Rectal smooth muscle tissue (tissue), 1 donor: ENCODE measurements around the gene HSD3B7.
A peak's percentile ranks its signal among the peaks of the same experiment; 100 is the strongest.

ENCODE experiments used
- H3K27ac ChIP-seq: one replicate; pipeline ENCODE4 v1.7.0; 2013; ENCODE audit warnings: low read depth, low read length, inconsistent platforms
- H3K27me3 ChIP-seq: one replicate; pipeline ENCODE4 v1.7.0; 2013; ENCODE audit warnings: low read length; ENCODE audit not compliant: control insufficient read depth, insufficient read depth
- H3K36me3 ChIP-seq: one replicate; pipeline ENCODE4 v1.7.0; 2013; ENCODE audit warnings: low read length; ENCODE audit not compliant: control insufficient read depth, insufficient read depth
- H3K4me1 ChIP-seq: one replicate; pipeline ENCODE4 v1.7.0; 2013; ENCODE audit warnings: low read length; ENCODE audit not compliant: control insufficient read depth, insufficient read depth
- H3K4me3 ChIP-seq: one replicate; pipeline ENCODE4 v1.7.0; 2013; ENCODE audit warnings: low read length
- H3K9ac ChIP-seq: one replicate; pipeline ENCODE4 v1.7.0; 2013; ENCODE audit warnings: low read length

HSD3B7 gene

DNA sequence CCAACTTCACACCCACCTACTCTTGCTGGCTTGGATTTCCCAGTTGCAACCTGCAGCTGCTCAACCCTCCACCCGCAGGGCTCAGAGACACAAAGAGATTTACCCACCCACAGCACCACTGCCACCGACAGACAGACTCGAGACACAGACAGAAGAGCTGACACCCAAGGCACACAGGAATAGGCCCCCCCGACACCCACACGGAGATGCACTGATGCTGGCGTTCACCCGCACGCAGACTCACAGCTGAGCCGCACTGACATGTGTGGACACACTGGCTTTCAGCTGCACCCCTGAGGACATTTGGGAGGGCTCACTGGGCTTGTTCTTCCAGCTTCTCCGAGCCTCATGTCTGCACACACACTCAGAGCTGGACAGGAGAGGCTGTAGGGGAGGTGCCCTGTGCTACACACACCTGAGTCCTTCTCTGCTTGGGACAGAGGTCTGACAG, 17.3 kb downstream of the HSD3B7 start:
- H3K36me3 ChIP-seq: no peaks in the 10 kb centered on the region
- no peaks in the 10 kb centered on the region for H3K4me1 ChIP-seq
- H3K4me3 ChIP-seq: no peak overlapping the region
- H3K27me3 ChIP-seq: peaks cover under 1% of the 10 kb centered on the region
- no peak overlapping the region for H3K9ac ChIP-seq
- H3K27ac ChIP-seq: no peak overlapping the region

DNA sequence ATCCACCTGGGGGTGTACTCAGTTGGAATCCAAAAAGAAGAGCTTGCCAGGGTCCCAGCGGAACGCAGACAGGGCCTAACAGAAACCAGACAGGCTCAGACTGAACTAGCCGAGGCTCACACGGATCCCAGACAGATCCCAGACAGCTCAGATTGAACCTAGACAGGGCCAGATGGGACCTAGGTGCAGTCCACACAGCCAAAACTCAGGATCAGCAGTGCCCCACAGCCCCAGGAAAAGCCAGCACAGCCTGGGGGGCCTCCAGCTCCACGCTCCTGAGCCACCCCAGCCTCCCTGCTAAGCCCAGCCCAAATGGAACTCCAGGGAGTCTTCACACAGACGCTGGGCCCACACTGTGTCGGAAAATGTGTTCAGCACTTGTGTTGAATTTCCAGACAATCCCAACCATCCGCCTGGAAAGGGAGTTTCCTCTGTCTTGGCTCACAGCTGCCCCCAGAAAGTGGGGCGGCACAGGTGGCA, 17.9 kb downstream of the HSD3B7 start:
- Histone ChIP-seq H3K4me3 (no peak overlapping the region), H3K27ac (peak overlapping the region; percentile 31), H3K9ac (no peak overlapping the region), H3K36me3 (no peaks in the 10 kb centered on the region), H3K4me1 (no peaks in the 10 kb centered on the region), H3K27me3 (peaks cover 7% of the 10 kb centered on the region)

DNA sequence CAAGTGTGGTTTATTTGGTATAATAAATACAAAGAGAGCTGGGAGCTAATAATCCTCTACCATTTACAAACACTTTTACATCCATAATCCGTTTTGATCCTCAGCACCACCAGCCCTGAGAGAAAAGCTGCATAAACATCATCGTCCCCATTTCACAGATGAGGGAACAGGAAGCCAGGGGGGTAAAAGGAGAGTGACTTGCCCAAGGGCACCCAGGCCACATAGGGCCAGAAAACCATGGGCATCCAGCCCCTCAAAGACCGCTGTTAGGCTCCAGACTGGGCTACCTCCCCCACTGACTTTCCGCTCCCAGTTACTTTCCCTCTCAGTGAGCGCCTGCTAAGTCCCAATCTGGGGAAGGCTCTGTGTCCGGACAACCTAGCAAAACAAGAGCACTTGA, 18.7 kb downstream of the HSD3B7 start:
- peaks cover 7% of the 10 kb centered on the region for H3K27me3 ChIP-seq
- H3K4me3 ChIP-seq: no peak overlapping the region
- no peak overlapping the region for H3K27ac ChIP-seq
- H3K4me1 ChIP-seq: no peaks in the 10 kb centered on the region
- no peak overlapping the region for H3K9ac ChIP-seq
- no peaks in the 10 kb centered on the region for H3K36me3 ChIP-seq

DNA sequence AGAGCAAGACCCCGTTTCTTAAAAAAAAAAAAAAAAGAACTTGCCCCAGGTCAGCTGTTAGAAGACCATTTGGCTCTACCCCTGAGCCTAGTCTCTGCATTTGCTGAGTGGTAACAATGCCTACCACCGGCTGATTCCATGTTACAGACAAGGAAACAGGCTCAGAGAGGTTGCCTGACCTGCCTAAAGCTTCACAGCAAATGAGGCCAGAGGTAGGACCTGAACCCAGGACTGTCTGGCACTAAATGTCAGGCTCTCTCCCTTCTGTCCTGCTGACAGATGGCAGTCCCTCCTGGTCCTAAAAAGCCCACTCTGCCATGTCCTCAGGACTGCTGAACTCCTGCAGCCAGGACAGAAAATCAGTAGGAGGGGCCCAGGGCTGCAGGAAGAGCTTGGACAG, 19.7 kb downstream of the HSD3B7 start:
- no peaks in the 10 kb centered on the region for H3K36me3 ChIP-seq
- no peak overlapping the region for H3K9ac ChIP-seq
- no peak overlapping the region for H3K4me3 ChIP-seq
- H3K4me1 ChIP-seq: no peaks in the 10 kb centered on the region
- peaks cover 9% of the 10 kb centered on the region for H3K27me3 ChIP-seq
- no peak overlapping the region for H3K27ac ChIP-seq

DNA sequence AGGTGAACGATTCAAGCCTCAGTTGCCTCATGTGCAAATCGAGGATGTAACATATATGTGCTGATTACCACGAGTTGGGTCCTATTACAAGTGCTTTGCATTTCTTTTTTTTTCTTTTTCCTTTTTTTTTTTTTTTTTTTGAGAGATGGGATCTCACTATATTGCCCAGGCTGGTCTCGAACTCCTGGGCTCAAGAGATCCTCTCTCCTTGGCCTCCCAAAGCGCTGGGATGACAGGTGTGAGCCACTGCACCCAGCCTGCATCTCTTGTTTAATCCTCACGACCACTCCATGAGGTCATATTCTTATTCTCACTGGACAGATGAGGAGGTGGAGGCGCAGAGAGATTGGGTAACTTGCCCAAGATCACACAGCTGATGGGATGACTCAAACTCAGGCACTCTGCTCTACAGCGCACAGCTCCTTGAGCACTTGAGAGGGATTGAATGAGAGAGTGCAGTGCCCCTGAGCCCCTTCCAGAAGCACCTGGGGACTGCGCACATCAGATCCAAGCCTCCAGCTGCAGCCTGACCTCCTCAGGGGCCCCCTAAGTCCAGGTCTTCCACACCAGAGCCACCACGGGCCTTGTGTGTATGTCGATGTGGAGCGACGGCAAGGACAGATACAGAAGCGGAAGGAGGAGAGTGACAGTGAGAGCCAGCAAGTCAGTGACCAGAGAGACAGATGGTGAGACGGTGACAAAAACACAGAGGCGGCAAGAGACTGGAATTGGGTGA, 20.5 kb downstream of the HSD3B7 start:
- no peak overlapping the region for H3K9ac ChIP-seq

DNA sequence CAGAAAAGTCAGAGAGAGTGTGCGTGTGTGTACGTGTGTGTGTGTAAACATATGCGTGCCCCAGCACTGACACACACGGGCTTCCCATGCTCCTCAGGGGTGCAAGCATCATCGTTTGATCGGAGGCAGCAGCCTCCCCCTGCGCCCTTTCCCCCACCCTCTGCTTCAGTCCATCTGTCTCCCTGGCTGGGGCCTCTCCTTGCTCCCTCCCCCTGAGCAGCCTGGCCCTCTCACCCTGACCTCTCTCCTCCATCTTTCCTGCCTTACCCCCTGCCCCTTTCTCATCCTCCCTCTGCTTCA, 21.0 kb downstream of the HSD3B7 start:
- H3K27ac ChIP-seq: no peak overlapping the region
- H3K4me1 ChIP-seq: no peaks in the 10 kb centered on the region
- H3K4me3 ChIP-seq: no peak overlapping the region
- no peaks in the 10 kb centered on the region for H3K36me3 ChIP-seq
- no peak overlapping the region for H3K9ac ChIP-seq
- peaks cover 14% of the 10 kb centered on the region for H3K27me3 ChIP-seq

More for the DNA sequence above, 20.5 kb downstream of the HSD3B7 start:
- H3K4me3 ChIP-seq: no peak overlapping the region
- H3K27ac ChIP-seq: no peak overlapping the region
- H3K4me1 ChIP-seq: no peaks in the 10 kb centered on the region
- peaks cover 12% of the 10 kb centered on the region for H3K27me3 ChIP-seq
- no peaks in the 10 kb centered on the region for H3K36me3 ChIP-seq

DNA sequence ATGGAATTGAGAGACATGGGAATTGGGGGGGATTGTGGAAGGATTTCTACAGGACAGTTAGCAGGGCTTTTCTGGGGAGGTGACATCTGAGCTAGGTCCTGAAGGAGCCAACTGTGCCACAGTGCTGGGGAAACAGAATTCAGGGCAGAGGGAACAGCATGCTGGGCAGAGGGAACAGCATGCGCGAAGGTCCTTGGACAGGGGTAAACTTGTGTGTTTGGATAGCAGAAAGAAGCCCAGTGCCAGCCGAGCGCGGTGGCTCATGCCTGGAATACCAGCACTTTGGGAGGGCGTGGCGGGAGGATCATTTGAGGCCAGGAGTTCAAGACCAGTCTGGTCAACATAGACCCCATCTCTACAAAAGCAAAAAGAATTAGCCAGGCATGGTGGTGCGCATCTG, 21.6 kb downstream of the HSD3B7 start:
- peaks cover 19% of the 10 kb centered on the region for H3K27me3 ChIP-seq

DNA sequence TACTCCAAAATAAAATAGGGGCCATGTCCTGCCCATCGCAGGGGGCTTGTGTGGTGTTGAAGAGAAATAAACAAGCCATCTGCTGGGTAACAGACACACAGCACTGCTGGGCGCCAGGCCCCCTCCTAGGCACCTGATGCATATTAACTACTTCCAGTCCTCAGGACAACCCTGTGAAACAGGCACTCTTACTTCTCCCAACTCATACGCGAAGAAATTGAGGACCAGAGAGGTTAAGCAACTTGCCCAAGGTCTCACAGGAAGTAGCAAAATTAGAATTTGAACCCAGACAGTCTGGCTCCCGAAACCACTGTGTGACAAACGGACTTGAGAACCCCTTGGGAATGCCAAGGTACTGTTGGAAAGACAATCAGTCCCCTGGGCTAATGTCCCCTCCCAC, 22.7 kb downstream of the HSD3B7 start:
- Histone ChIP-seq H3K4me3 (no peak overlapping the region), H3K27ac (no peak overlapping the region), H3K4me1 (no peaks in the 10 kb centered on the region), H3K27me3 (peaks cover 27% of the 10 kb centered on the region), H3K36me3 (no peaks in the 10 kb centered on the region), H3K9ac (no peak overlapping the region)

More for the DNA sequence above, 21.6 kb downstream of the HSD3B7 start:
- H3K27ac ChIP-seq: no peak overlapping the region
- no peak overlapping the region for H3K4me3 ChIP-seq
- no peaks in the 10 kb centered on the region for H3K36me3 ChIP-seq
- no peaks in the 10 kb centered on the region for H3K4me1 ChIP-seq
- H3K9ac ChIP-seq: no peak overlapping the region

DNA sequence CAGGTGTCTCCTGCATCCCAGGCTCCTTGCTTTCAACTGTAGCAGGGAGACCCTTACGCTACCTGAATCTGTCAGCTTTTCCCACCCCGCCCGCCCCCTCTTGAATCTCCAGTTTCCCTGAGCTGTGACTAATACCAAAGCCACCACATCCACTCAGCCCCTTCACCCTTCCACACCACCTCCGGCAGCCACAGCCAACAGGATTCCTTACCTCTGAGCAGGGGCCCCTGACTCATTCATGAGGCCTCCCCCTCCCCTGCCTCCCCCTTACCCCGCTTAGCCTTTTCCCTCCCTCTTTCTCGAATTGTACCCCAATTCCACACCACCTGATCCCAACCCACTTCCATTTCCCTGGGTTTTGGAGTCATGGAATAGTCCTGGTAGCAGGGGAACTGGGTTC, 23.1 kb downstream of the HSD3B7 start:
- H3K4me3 ChIP-seq: no peak overlapping the region
- no peak overlapping the region for H3K27ac ChIP-seq
- H3K27me3 ChIP-seq: peaks cover 27% of the 10 kb centered on the region
- no peaks in the 10 kb centered on the region for H3K4me1 ChIP-seq
- no peak overlapping the region for H3K9ac ChIP-seq
- no peaks in the 10 kb centered on the region for H3K36me3 ChIP-seq

DNA sequence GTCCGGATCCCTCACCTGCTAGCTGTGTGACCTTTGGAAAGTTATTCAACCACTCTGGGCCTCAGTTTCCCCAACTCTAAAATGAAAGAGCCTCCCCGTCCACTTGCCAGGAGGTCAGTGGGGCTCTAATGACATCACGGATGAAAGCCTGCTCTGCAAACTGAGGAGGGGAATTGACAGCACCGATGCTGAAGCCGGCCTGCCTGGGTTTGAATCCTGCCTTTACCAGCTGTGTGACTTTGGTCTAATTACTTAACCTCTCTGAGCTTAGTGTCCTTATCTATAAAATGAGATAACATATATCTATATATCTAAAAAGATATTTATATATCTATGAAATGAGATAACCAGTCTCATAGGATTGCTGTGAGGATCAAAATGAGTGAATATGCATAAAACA, 23.5 kb downstream of the HSD3B7 start:
- H3K36me3 ChIP-seq: no peaks in the 10 kb centered on the region
- H3K4me3 ChIP-seq: no peak overlapping the region
- H3K4me1 ChIP-seq: no peaks in the 10 kb centered on the region
- H3K27ac ChIP-seq: no peak overlapping the region
- H3K27me3 ChIP-seq: peaks cover 27% of the 10 kb centered on the region
- no peak overlapping the region for H3K9ac ChIP-seq

DNA sequence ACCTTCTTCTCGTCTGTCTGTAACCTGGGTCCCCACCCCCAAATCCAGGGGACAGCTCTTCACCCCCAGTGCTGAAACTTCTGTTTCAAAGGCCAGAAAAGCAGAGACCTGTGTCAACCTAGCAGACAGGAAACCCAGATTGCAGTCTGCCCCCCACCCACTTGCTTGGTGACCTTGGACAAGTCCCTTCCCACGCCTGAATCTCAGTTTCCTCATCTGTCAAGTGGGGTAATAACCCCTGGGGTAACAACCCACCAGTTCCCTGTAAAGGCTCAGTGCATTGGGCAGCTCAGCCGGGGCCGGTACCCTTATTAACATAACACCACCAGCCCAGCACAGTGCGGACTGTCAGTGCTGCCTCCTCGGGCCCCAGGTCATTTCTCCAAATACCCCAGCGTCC, 24.1 kb downstream of the HSD3B7 start:
- no peaks in the 10 kb centered on the region for H3K36me3 ChIP-seq
- peaks cover 27% of the 10 kb centered on the region for H3K27me3 ChIP-seq
- H3K4me1 ChIP-seq: no peaks in the 10 kb centered on the region
- H3K9ac ChIP-seq: no peak overlapping the region
- no peak overlapping the region for H3K27ac ChIP-seq
- H3K4me3 ChIP-seq: no peak overlapping the region

DNA sequence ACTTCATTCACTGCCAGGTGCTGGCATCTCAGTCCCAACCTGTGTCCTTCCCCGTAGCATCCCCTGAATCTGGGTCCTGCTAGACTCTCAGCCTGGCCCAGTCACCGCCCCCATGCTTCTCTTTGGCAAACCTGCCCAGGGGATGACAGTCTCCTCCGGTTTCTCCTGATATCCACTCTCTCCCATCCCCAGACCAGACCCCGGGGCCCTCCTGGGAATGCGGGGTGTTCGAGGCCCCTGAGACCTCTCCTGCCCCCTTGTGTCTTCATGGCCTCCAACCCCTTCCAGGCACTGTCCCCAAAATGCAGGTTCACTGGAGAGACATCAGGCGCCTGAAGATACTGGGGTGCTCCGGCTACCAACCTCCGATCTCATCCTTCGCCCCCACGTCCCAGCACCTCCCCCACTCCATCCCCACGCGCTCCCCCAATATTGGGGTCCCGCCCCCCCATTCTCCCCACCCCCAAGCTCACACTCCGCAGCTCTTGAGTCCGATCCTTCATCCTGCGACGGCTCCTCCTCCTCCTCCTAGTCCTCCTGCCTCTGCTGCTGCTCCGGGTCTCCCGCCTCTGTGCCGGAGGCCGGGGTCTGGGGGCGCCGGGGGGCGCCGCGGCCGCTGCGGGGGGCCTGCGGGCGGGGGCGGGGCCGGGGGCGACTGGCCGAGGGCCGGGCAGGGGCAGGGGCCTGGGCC, 25.0 kb downstream of the HSD3B7 start:
- no peak overlapping the region for H3K9ac ChIP-seq
- no peaks in the 10 kb centered on the region for H3K36me3 ChIP-seq
- no peak overlapping the region for H3K4me3 ChIP-seq
- H3K4me1 ChIP-seq: no peaks in the 10 kb centered on the region
- peaks cover 30% of the 10 kb centered on the region for H3K27me3 ChIP-seq
- no peak overlapping the region for H3K27ac ChIP-seq
